Tibial nerve (tissue), 4 donors: ENCODE data around the gene EPO.

Experiments
- CTCF ChIP-seq, 5 experiments: fragments of 200-600 bp in 3 of 5; fragments of 450-650 bp in 2 of 5; sonication (generic) in 3 of 5; IDR thresholded peaks; one replicate each; pipeline ENCODE4 v1.5.1; 2016 to 2019; ENCODE audit warnings: antibody characterized with exemption in 5 of 5, mild to moderate bottlenecking in 3 of 5, moderate library complexity in 2 of 5
- EP300 ChIP-seq, 2 donors: sonication (generic); formaldehyde crosslinking; IDR thresholded peaks; one replicate each; pipeline ENCODE4 v1.6.1; 2017; ENCODE audit warnings: antibody characterized with exemption in 2 of 2, mild to moderate bottlenecking in 1 of 2
- POLR2A ChIP-seq, 2 donors: fragments of 450-650 bp; IDR thresholded peaks; one replicate each; pipeline ENCODE4 v1.6.1; 2017; ENCODE audit warnings: antibody characterized with exemption in 2 of 2, mild to moderate bottlenecking in 2 of 2, moderate library complexity in 2 of 2

GRCh38 chr7:100739934-100740333 lies 19.7 kb downstream of the EPO start:
- TF ChIP-seq CTCF (IDR thresholded peaks at IDR 0.05) (no peak), EP300 (IDR thresholded peaks at IDR 0.05) (no peak), POLR2A (IDR thresholded peaks at IDR 0.05) (no peak)
